ENCODE measurements around the gene MBNL3. TPM values are rescaled to one million over a fixed set of nuclear protein-coding genes. Genes with fewer than 3 reads are reported as not detected.
"Not testable (repeated sequence)": the region's sequence is repeated elsewhere in the genome, so short reads cannot be mapped to it uniquely, and the experiment has no call there.

MBNL3 gene
- total RNA-seq, 1 experiment from 2014 or later = 3.8 TPM

GRCh38 chrX:132373610-132374009, 115.2 kb downstream of the MBNL3 start:
- DNase-seq (ENCODE audit: low read depth) = no peak

GRCh38 chrX:132369617-132370326, 119.1 kb downstream of the MBNL3 start:
- DNase-seq (ENCODE audit: low read depth) = no peak

GRCh38 chrX:132367984-132368383, 120.9 kb downstream of the MBNL3 start:
- DNase-seq (ENCODE audit: low read depth) = no peak

- no peak for DNase-seq (ENCODE audit: low read depth)
Observed at GRCh38 chrX:132367314-132367713, 121.5 kb downstream of the MBNL3 start.

GRCh38 chrX:132365490-132365889, 123.3 kb downstream of the MBNL3 start:
- no peak for DNase-seq (ENCODE audit: low read depth)

- no peak for DNase-seq (ENCODE audit: low read depth)
Observed at GRCh38 chrX:132364313-132364712, 124.5 kb downstream of the MBNL3 start.

- no peak for DNase-seq (ENCODE audit: low read depth)
Observed at GRCh38 chrX:132353430-132353829, 135.4 kb downstream of the MBNL3 start.

GRCh38 chrX:132336172-132336571, 152.7 kb downstream of the MBNL3 start:
- DNase-seq (ENCODE audit: low read depth) = no peak

- no peak for DNase-seq (ENCODE audit: low read depth)
Observed at GRCh38 chrX:132333351-132333750, 155.5 kb downstream of the MBNL3 start.

GRCh38 chrX:132331532-132331931, 157.3 kb downstream of the MBNL3 start:
- DNase-seq (ENCODE audit: low read depth) = no peak

- no peak for DNase-seq (ENCODE audit: low read depth)
Observed at GRCh38 chrX:132331000-132331399, 157.8 kb downstream of the MBNL3 start.

- DNase-seq (ENCODE audit: low read depth) = no peak
Observed at GRCh38 chrX:132330156-132330729, 158.6 kb downstream of the MBNL3 start.

GRCh38 chrX:132326960-132327359, 161.9 kb downstream of the MBNL3 start:
- not testable (repeated sequence) for DNase-seq (ENCODE audit: low read depth)
